ENCODE measurements around the gene SERINC4.

DNA sequence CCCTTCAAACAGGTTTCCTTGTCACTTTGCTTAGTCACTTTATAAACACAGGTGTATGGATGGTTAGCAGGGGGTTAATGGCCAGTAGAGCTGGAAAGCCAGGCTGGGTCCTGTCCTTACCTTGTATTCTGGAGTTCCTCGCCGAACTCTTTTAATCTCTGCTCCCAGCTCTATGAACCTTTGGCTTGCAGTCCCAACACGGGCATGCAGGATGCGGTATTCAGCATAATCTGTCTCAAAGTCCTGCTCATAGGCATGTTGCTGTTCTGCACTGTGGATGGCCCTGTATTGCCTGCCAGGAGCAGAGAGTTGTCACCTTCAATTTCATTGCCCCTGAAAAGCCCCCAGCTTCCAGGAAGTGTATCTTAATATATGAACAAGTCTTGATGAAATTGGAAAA is 26.0 kb downstream of the SERINC4 start:
- TF ChIP-seq, protein P1, sequence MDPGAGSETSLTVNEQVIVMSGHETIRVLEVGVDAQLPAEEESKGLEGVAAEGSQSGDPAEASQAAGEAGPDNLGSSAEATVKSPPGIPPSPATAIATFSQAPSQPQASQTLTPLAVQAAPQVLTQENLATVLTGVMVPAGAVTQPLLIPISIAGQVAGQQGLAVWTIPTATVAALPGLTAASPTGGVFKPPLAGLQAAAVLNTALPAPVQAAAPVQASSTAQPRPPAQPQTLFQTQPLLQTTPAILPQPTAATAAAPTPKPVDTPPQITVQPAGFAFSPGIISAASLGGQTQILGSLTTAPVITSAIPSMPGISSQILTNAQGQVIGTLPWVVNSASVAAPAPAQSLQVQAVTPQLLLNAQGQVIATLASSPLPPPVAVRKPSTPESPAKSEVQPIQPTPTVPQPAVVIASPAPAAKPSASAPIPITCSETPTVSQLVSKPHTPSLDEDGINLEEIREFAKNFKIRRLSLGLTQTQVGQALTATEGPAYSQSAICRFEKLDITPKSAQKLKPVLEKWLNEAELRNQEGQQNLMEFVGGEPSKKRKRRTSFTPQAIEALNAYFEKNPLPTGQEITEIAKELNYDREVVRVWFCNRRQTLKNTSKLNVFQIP (CRISPR knock-in tag; IDR thresholded peaks at IDR 0.05; ENCODE audit: borderline replicate concordance, low read depth): no peak
- TF ChIP-seq TOX (CRISPR knock-in tag; IDR thresholded peaks at IDR 0.05; ENCODE audit: borderline replicate concordance): no peak
- TF ChIP-seq CSDC2 (CRISPR knock-in tag; IDR thresholded peaks at IDR 0.05): no peak
- TF ChIP-seq SNAI2 (CRISPR knock-in tag; IDR thresholded peaks at IDR 0.05): no peak
- no peak for TF ChIP-seq ARNTL (CRISPR knock-in tag; IDR thresholded peaks at IDR 0.05; ENCODE audit: borderline replicate concordance, low read depth)
- no peak for TF ChIP-seq ZNF70 (CRISPR knock-in tag; IDR thresholded peaks at IDR 0.05)
- TF ChIP-seq RARB (CRISPR knock-in tag; IDR thresholded peaks at IDR 0.05): no peak
- TF ChIP-seq TCF4 (CRISPR knock-in tag; IDR thresholded peaks at IDR 0.05; ENCODE audit: borderline replicate concordance): no peak
